ENCODE data around the gene B3GALT5. TPM values are rescaled to one million over a fixed set of nuclear protein-coding genes. Genes with fewer than 3 reads are reported as not detected.

B3GALT5 gene
- total RNA-seq, 1 donor from 2014 or later, result 0.03 TPM

DNA sequence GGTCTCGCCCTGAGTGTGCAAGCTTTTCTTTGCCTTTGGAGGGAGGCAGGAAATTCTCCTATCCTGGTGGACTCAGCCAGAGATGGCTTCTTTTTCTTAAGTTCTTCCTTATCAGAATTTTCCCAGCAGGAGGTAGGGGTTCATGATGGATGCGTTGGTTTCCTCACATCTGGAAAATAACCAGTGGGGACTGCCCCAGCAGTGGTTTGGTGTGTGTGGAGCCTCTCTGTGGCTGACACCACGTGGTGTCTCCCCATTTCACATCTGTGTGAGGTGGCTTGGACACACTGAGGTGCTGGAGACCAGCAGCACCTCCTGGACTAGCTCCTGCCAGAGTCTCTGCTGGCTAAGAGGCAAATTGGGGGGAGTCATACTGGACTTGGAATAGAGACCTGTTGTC lies 32.6 kb downstream of the B3GALT5 start:
- no peaks in the 10 kb centered on the region for H3K36me3 ChIP-seq
- TF ChIP-seq, protein P1, sequence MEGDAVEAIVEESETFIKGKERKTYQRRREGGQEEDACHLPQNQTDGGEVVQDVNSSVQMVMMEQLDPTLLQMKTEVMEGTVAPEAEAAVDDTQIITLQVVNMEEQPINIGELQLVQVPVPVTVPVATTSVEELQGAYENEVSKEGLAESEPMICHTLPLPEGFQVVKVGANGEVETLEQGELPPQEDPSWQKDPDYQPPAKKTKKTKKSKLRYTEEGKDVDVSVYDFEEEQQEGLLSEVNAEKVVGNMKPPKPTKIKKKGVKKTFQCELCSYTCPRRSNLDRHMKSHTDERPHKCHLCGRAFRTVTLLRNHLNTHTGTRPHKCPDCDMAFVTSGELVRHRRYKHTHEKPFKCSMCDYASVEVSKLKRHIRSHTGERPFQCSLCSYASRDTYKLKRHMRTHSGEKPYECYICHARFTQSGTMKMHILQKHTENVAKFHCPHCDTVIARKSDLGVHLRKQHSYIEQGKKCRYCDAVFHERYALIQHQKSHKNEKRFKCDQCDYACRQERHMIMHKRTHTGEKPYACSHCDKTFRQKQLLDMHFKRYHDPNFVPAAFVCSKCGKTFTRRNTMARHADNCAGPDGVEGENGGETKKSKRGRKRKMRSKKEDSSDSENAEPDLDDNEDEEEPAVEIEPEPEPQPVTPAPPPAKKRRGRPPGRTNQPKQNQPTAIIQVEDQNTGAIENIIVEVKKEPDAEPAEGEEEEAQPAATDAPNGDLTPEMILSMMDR (IDR thresholded peaks at IDR 0.05; ENCODE audit: borderline replicate concordance), result no peak
- DNase-seq, result no peak
- intact Hi-C loops (cut with micrococcal nuclease), result no loop called here
- H3K27me3 ChIP-seq (ENCODE audit: low read depth), result peaks cover 6% of the 10 kb centered on the region
- no peak overlapping the region for H3K27ac ChIP-seq (replicated peaks)
- no peaks in the 10 kb centered on the region for H3K9me3 ChIP-seq (replicated peaks)
- no peaks in the 10 kb centered on the region for H3K4me1 ChIP-seq
- H3K4me3 ChIP-seq, result no peak overlapping the region

DNA sequence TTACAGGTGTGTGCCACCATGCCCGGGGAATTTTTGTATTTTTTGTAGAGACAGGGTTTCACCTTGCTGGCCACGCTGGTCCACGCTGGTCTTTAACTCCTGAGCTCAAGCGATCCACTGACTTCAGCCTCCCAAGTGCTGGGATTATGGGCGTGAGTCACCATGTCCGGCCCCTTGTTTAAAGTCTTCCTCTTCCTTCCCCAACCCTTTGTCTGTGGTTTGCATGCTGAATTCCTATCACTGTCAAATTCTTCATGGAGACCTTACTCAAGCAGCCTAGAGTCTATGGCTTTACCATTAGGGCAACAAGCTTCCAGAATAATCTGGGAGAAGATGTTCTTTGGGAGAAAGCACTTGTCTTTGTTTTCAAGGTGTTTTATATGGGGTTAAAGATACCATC lies 34.7 kb downstream of the B3GALT5 start:
- H3K9me3 ChIP-seq (replicated peaks), result no peaks in the 10 kb centered on the region
- H3K36me3 ChIP-seq, result no peaks in the 10 kb centered on the region
- TF ChIP-seq, protein P1 (IDR thresholded peaks at IDR 0.05; ENCODE audit: borderline replicate concordance), result no peak

DNA sequence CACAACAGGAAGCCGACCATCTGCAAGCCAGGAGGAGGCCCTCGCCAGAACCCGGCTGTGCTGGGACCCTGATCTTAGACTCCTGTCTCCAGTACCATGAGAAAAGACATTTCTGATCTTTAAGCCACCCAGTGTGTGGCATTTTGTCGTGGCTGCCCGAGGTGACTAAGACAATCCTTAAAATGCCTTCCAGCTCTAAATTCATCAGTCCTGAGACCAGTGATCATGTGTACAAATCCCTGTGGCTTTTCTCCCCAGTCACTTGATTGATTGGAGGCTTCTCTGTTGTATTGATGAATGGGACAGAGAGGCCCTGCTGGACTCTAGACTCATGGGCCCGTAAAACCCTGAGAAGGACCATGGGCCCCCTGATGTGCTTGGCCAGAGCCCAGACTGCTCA lies 36.1 kb downstream of the B3GALT5 start:
- Histone ChIP-seq H3K27ac (replicated peaks) (no peak overlapping the region), H3K27me3 (ENCODE audit: low read depth) (no peaks in the 10 kb centered on the region), H3K4me3 (no peak overlapping the region), H3K9me3 (replicated peaks) (peaks cover 13% of the 10 kb centered on the region), H3K36me3 (no peaks in the 10 kb centered on the region), H3K4me1 (no peaks in the 10 kb centered on the region)
- no peak for DNase-seq
- intact Hi-C loops (cut with micrococcal nuclease), result no loop called here
- TF ChIP-seq, protein P1 (IDR thresholded peaks at IDR 0.05; ENCODE audit: borderline replicate concordance), result no peak

More for the DNA sequence above, 34.7 kb downstream of the B3GALT5 start:
- DNase-seq, result no peak
- Histone ChIP-seq H3K27ac (replicated peaks) (no peak overlapping the region), H3K4me3 (no peak overlapping the region), H3K27me3 (ENCODE audit: low read depth) (no peaks in the 10 kb centered on the region), H3K4me1 (no peaks in the 10 kb centered on the region)
- intact Hi-C loops (cut with micrococcal nuclease), result no loop called here

DNA sequence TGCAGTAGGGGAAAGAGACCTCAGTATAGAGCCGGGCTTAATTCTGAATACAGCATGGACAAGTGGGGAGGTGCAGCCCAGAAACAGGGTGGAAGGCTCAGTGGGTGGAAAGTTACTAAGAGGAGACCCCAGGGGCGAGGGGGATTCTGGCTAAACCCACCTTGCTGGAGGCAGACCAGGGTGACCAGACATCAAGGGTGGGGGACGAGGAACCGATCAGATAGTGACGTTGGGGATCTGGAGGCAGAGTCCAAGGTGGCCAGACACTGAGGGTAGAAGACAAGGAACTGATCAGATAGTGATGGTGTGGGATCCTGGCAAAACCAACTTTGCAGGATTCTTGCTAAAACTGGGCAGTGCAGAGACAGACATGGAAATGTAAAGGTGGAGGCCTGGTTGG lies 36.8 kb downstream of the B3GALT5 start:
- no peak for DNase-seq
- Histone ChIP-seq H3K36me3 (no peaks in the 10 kb centered on the region), H3K9me3 (replicated peaks) (peaks cover 18% of the 10 kb centered on the region), H3K4me1 (no peaks in the 10 kb centered on the region), H3K27me3 (ENCODE audit: low read depth) (no peaks in the 10 kb centered on the region), H3K27ac (replicated peaks) (no peak overlapping the region), H3K4me3 (no peak overlapping the region)
- TF ChIP-seq, protein P1 (IDR thresholded peaks at IDR 0.05; ENCODE audit: borderline replicate concordance), result no peak
- intact Hi-C loops (cut with micrococcal nuclease), result no loop called here

DNA sequence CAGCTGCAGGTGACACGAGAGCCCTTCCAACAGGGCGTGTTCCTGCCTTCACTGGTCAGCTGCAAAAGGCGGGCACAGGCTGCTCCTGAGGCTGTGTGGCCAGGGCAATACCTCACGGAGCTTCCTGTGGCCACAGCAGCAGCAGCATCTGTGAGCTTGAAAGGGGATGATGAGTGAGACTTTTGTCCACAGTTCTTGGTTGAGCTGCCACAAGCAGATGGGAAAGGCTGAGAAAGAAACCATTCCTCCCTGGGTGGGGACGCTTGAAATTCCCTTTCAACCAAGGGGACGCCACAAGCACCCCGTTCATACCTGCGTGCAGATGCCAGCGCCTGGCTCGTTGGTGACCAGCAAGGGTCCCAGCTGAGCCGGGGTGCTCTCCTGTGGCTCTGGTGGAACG lies 37.6 kb downstream of the B3GALT5 start:
- H3K4me1 ChIP-seq, result no peaks in the 10 kb centered on the region
- intact Hi-C loops (cut with micrococcal nuclease), result no loop called here
- TF ChIP-seq, protein P1 (IDR thresholded peaks at IDR 0.05; ENCODE audit: borderline replicate concordance), result no peak
- no peak overlapping the region for H3K4me3 ChIP-seq
- no peak overlapping the region for H3K27ac ChIP-seq (replicated peaks)
- no peak for DNase-seq
- H3K36me3 ChIP-seq, result no peaks in the 10 kb centered on the region
- no peaks in the 10 kb centered on the region for H3K27me3 ChIP-seq (ENCODE audit: low read depth)
- peaks cover 18% of the 10 kb centered on the region for H3K9me3 ChIP-seq (replicated peaks)

DNA sequence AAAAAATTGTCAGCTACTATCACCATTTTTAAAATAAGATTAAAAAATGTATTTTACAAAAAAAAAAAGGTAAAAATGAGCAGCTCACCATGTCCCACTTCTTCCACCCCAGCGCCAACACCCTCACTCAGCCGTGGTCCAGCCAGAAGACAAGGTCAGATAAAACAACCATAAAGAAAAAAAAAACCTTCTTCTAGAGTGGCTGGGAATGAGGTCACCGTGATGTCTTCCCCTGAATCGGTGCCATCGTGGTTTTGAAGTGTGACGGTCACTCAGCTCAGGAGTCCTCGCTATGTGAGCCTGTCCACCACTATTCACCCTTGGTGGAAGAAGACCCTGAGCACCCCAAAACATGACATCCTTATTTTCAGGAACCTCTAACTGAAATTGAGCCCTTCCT lies 38.1 kb downstream of the B3GALT5 start:
- intact Hi-C loops (cut with micrococcal nuclease), result no loop called here
- Histone ChIP-seq H3K4me3 (no peak overlapping the region), H3K9me3 (replicated peaks) (peaks cover 18% of the 10 kb centered on the region), H3K27ac (replicated peaks) (no peak overlapping the region), H3K27me3 (ENCODE audit: low read depth) (no peaks in the 10 kb centered on the region), H3K36me3 (no peaks in the 10 kb centered on the region), H3K4me1 (no peaks in the 10 kb centered on the region)
- no peak for DNase-seq
- TF ChIP-seq, protein P1 (IDR thresholded peaks at IDR 0.05; ENCODE audit: borderline replicate concordance), result no peak
